Neural cell (in vitro differentiated cells): ENCODE data around the gene TOMM22.

Experiments used
- EP300 ChIP-seq: fragments of 450-650 bp; conservative IDR thresholded peaks from 2 replicates; pipeline ENCODE4 v1.6.1; 2014; ENCODE audit warnings: antibody characterized with exemption, mild to moderate bottlenecking, moderate library complexity; ENCODE audit not compliant: poor library complexity, severe bottlenecking
- EZH2 ChIP-seq: fragments of 200-600, 300-800 bp; shearing (Covaris generic), sonication (generic); IDR thresholded peaks from 2 replicates; pipeline ENCODE4 v1.6.1; 2014; ENCODE audit warnings: antibody characterized with exemption, low read length, borderline replicate concordance, mild to moderate bottlenecking; ENCODE audit not compliant: insufficient read depth, poor library complexity, severe bottlenecking
- POLR2AphosphoS5 ChIP-seq: IDR thresholded peaks from 2 replicates; pipeline ENCODE4 v1.6.1; 2012
- TAF1 ChIP-seq: IDR thresholded peaks from 2 replicates; pipeline ENCODE4 v1.6.1; 2012; ENCODE audit warnings: low read depth
- TF ChIP-seq, protein P1 (sequence below): fragments of 450-650 bp; IDR thresholded peaks from 2 replicates; pipeline ENCODE4 v1.5.1; 2014; ENCODE audit warnings: antibody characterized with exemption, mild to moderate bottlenecking, moderate library complexity; ENCODE audit not compliant: poor library complexity, severe bottlenecking

DNA sequence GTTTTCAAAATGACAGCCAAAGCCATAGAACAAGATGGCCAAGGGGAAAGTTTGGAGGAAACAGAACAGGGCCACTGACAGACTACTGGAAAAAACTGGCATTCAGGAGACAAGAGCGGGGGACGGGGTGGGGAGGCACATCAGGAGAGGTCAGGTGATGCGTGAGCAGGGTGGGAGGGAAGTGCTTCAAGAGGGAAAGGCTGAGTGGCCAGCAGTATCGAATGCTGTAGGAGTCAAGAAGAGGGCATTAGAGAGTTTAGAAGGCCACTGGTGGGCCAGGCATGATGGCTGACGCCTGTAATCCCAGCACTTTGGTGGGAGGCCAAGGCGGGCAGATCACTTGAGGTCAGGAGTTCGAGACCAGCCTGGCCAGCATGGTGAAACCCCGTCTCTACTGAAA, 32.2 kb downstream of the TOMM22 start:
- TF ChIP-seq TAF1 (no peak), POLR2AphosphoS5 (no peak), EZH2 (no peak), EP300 (no peak)
- TF ChIP-seq, protein P1, sequence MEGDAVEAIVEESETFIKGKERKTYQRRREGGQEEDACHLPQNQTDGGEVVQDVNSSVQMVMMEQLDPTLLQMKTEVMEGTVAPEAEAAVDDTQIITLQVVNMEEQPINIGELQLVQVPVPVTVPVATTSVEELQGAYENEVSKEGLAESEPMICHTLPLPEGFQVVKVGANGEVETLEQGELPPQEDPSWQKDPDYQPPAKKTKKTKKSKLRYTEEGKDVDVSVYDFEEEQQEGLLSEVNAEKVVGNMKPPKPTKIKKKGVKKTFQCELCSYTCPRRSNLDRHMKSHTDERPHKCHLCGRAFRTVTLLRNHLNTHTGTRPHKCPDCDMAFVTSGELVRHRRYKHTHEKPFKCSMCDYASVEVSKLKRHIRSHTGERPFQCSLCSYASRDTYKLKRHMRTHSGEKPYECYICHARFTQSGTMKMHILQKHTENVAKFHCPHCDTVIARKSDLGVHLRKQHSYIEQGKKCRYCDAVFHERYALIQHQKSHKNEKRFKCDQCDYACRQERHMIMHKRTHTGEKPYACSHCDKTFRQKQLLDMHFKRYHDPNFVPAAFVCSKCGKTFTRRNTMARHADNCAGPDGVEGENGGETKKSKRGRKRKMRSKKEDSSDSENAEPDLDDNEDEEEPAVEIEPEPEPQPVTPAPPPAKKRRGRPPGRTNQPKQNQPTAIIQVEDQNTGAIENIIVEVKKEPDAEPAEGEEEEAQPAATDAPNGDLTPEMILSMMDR, result no peak
